ENCODE data around the gene SMARCA5. TPM values are rescaled to one million over a fixed set of nuclear protein-coding genes. Genes with fewer than 3 reads are reported as not detected.

Gene SMARCA5
- polyA plus RNA-seq, 1 of the 3 experiments (the other 2 are of a cell fraction) = 7.5 TPM

- no peaks in the 10 kb centered on the region for H3K79me2 ChIP-seq (ENCODE audit: insufficient read depth)
- no peak for DNase-seq
- 83% methylated on average over 2 of the region's 2 CpGs for WGBS (ENCODE audit: low lambda C conversion rate)
Measured at GRCh38 chr4:143477487-143477886, 36.0 kb upstream of the SMARCA5 start.

GRCh38 chr4:143481361-143481760 lies 32.1 kb upstream of the SMARCA5 start:
- Histone ChIP-seq H3K36me3 (replicated peaks in 1 of 2; ENCODE audit: control insufficient read depth in 1 of 2, insufficient read depth in 2 of 2, low read length in 1 of 2) (no peaks in the 10 kb centered on the region), H2AFZ (ENCODE audit: low read depth) (no peak overlapping the region), H4K20me1 (ENCODE audit: insufficient read depth) (no peaks in the 10 kb centered on the region), H3K4me2 (no peak overlapping the region), H3K9me3 (no peaks in the 10 kb centered on the region), H3K9ac (no peak overlapping the region), H3K9me2 (no peaks in the 10 kb centered on the region), H3K79me2 (ENCODE audit: insufficient read depth) (no peaks in the 10 kb centered on the region), H3K4me3 (ENCODE audit: low read depth in 2 of 2, low read length in 1 of 2) (no peak overlapping the region), H3K27me3 (ENCODE audit: insufficient read depth) (no peaks in the 10 kb centered on the region), H3K27ac (ENCODE audit: low read depth in 2 of 2, low read length in 1 of 2) (no peak overlapping the region), H3K4me1 (ENCODE audit: control insufficient read depth in 1 of 2, insufficient read depth in 2 of 2, low read depth in 1 of 2, low read length in 1 of 2) (no peaks in the 10 kb centered on the region), H3F3A (replicated peaks; ENCODE audit: insufficient read depth) (no peaks in the 10 kb centered on the region)
- WGBS (ENCODE audit: low lambda C conversion rate) = 78% methylated on average over 3 of the region's 3 CpGs
- no peak for DNase-seq
- TF ChIP-seq RFX5 (IDR thresholded peaks at IDR 0.05; ENCODE audit: low read length) (no peak), GABPA (IDR thresholded peaks at IDR 0.05; ENCODE audit: low read depth) (no peak), GATA2 (CRISPR knock-in tag; IDR thresholded peaks at IDR 0.05) (no peak), ZBTB33 (IDR thresholded peaks at IDR 0.05; ENCODE audit: borderline replicate concordance, low read depth) (no peak), FOXJ3 (CRISPR knock-in tag; IDR thresholded peaks at IDR 0.05) (no peak), TAF1 (IDR thresholded peaks at IDR 0.05; ENCODE audit: borderline replicate concordance, low read depth, low read length) (no peak), MAX (IDR thresholded peaks at IDR 0.05; ENCODE audit: low read depth) (no peak), IRF3 (IDR thresholded peaks at IDR 0.05; ENCODE audit: low read depth, low read length) (no peak), SMC3 (IDR thresholded peaks at IDR 0.05; ENCODE audit: low read depth, low read length) (no peak), POLR2AphosphoS5 (IDR thresholded peaks at IDR 0.05; ENCODE audit: low read depth, low read length) (no peak), PBX3 (IDR thresholded peaks at IDR 0.05) (no peak), CTCF (IDR thresholded peaks at IDR 0.05) (no peak), CHD2 (IDR thresholded peaks at IDR 0.05; ENCODE audit: low read length, partially characterized antibody) (no peak)
- CTCF ChIA-PET = no interaction called here
- POLR2A ChIA-PET = no interaction called here

More at GRCh38 chr4:143477487-143477886, 36.0 kb upstream of the SMARCA5 start:
- no peak overlapping the region for H2AFZ ChIP-seq (ENCODE audit: low read depth)
- CTCF ChIA-PET = interaction anchor here (0.8 to 1.3 kb wide), 4 partner anchors 10 to 275 kb away, joined by 3 to 9 read pairs (median 3); partner anchors contain the start of gene GAB1
- no peak overlapping the region for H3K27ac ChIP-seq (ENCODE audit: low read depth in 2 of 2, low read length in 1 of 2)
- H3K9me2 ChIP-seq = no peaks in the 10 kb centered on the region
- peaks cover 5 to 16% of the 10 kb centered on the region in 2 experiments for H3K36me3 ChIP-seq (replicated peaks in 1 of 2; ENCODE audit: control insufficient read depth in 1 of 2, insufficient read depth in 2 of 2, low read length in 1 of 2)
- no peak overlapping the region for H3K4me3 ChIP-seq (ENCODE audit: low read depth in 2 of 2, low read length in 1 of 2)
- POLR2A ChIA-PET = no interaction called here
- no peak overlapping the region for H3K4me2 ChIP-seq
- H3K9ac ChIP-seq = no peak overlapping the region
- H3K9me3 ChIP-seq = no peaks in the 10 kb centered on the region
- no peak for TF ChIP-seq RAD21 (IDR thresholded peaks at IDR 0.05; ENCODE audit: low read length)
- no peaks in the 10 kb centered on the region for H3F3A ChIP-seq (replicated peaks; ENCODE audit: insufficient read depth)
- no peaks in the 10 kb centered on the region for H3K4me1 ChIP-seq (ENCODE audit: control insufficient read depth in 1 of 2, insufficient read depth in 2 of 2, low read depth in 1 of 2, low read length in 1 of 2)
- no peaks in the 10 kb centered on the region for H3K27me3 ChIP-seq (ENCODE audit: insufficient read depth)
- H4K20me1 ChIP-seq (ENCODE audit: insufficient read depth) = no peaks in the 10 kb centered on the region
